ENCODE results near the gene OR6B3.

OR6B3 gene

DNA sequence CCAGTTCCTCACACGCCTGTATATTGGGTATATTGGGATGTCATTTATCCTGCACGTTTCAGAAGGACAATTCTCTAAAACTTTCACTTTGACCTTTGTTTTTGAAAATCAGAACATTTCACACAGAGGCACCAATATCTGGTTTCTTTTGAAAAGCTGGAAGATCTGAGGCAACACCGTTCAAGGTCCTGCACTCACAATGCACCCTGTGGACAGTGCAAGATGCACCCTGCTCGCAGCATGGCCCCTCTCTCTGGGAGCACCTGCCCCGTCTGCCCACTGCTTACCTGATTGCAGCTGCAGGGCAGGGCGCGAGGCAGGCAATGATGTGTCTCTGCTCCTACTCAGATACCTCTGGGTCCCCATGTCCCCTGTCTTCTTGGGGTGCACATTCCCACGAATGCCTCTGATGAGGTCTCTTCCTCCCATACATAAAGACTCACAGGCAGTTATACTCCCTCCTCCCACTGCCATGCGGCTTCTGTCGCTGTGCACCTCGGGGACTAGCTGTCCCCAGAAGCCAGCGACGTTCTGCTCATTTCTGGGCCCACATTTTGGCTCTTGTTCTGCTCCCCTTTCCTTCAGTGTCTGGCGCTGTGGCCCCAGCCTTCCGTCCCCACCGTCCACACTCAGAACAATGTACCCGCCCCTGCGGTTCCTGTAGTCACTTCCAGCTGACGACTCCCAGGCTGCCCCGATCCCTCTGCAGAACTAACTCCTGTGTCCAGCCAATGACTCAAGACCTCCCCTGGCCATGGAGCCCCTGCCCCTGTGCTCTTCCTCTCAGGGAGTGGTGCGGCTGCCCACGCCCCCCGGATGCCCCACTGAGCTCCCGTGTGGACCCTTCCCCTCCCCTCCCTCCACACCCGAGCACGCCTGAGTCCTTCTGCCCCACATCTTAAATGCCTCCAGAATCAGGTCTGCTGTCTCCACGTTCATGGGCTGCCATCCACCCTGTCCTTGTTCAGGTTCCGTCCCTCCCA is at the start of gene OR6B3:
TSS of gene OR6B3 (minus strand) at position 349 of the 983 bp plus-strand sequence.
- in situ Hi-C loops (cut with HindIII; ENCODE audit: low sequenced_read_pairs), result no loop called here

DNA sequence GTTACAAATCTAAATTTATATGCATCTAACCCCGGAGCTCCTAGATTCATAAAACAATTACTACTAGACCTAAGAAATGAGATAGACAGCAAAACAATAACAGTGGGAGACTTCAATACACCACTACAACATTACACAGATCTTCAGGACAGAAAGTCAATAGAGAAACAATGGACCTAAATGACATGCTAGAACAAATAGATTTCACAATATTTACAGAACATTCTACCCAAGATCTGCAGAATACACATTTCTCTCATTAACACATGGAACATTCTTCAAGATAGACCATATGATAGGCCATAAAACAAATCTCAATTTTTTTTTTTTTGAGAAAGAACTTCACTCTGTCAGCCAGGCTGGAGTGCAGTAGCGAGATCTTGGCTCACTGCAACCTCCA is 45.0 kb upstream of the OR6B3 start:
- in situ Hi-C loops (cut with HindIII; ENCODE audit: low sequenced_read_pairs), result no loop called here

- in situ Hi-C loops (cut with HindIII; ENCODE audit: low sequenced_read_pairs), result no loop called here
Measured at GRCh38 chr2:240095556-240096523, 42.5 kb upstream of the OR6B3 start.

DNA sequence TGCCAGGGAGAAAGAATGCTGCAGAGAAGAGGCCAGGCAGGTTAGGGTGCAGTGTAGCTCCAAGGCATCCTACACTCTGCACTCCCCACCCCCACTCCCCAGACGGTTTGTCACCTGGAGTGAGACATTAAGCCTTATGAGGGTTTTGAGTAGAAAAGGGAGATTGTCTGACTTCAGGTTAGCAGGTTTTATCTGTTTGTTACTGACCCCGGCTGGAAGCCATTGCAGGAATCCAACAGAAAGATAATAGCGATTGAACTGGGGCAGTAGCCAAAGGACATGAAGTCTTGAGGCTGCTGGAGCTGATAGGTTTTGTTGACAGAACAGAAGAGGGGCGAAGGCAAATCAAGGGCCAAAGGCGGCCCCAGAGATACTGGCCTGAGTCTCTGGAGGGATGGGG is 36.0 kb upstream of the OR6B3 start:
- in situ Hi-C loops (cut with HindIII; ENCODE audit: low sequenced_read_pairs), result no loop called here

DNA sequence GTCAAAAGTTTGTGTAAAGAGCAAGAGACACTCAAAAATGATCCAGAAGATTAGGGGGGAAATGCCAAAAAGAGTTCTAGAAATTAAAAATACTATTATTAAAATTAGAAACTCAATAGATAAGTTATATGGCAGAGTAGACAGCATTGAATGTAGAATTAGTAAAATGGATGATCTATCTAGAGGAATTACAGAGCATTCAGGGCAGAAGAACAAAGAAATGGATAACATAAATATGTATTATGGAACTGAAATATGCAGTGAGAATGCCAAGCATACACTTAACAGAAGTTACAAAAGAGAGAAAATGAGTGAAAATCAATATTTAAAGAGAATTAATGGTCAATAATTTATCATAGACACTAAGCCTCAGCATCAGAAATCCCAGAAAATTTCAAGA is 33.2 kb upstream of the OR6B3 start:
- in situ Hi-C loops (cut with HindIII; ENCODE audit: low sequenced_read_pairs), result no loop called here

DNA sequence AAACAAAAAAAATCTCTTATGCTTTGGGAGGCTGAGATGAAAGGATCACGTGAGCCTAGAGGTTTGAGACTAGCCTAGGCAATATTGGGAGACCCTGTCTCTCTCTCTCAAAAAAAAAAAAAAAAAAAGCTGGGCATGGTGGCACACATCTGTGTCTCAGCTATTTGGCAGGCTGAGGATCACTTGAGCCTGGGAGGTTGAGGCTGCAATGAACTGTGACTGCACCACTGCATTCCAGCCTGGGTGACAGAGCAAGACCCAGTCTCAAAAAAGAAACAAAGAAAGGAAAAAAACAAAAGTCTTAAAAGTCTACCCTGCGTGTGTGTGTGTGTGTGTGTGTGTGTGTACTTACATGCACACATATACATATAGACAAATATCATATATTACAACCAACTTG is 25.3 kb upstream of the OR6B3 start:
- in situ Hi-C loops (cut with HindIII; ENCODE audit: low sequenced_read_pairs), result no loop called here

- in situ Hi-C loops (cut with HindIII; ENCODE audit: low sequenced_read_pairs), result no loop called here
Measured at GRCh38 chr2:240077442-240077841, 24.1 kb upstream of the OR6B3 start.

DNA sequence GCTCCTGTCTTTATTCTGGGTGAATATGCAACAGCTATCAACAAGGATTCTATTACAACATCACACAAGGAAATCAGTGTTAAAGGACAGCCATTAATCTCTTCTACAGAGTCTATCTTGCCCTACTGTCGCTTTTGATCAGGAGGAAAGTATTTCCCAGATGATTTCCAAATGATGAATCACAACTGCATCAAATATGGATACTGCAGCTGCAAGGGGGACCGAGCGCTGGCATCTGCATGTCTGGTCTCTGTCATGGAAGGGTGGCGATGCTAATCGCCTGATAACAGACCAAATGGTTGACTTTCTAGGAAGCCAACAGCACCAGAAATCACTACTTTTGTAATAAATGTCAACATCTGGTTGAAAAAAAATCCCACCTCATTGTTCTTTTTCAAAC is 21.2 kb upstream of the OR6B3 start:
- in situ Hi-C loops (cut with HindIII; ENCODE audit: low sequenced_read_pairs), result no loop called here

DNA sequence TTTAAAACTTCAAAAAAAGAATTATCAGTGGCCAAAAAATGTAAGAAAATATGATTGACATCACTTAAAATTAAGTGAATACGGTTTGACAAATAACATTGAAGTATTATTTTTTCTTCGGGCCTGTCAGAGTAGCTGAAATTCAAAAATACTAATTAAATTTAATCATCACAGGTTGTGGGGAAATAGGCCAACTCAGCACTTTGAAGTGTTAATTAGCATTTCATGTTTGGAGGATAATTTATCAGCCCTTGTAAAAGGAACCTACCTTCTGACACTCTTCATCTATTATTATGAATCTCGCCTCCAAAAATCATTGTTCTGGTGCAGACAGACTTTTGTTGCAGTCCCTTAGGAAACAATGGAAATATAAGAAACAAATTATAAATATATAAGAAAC is 17.6 kb upstream of the OR6B3 start:
- in situ Hi-C loops (cut with HindIII; ENCODE audit: low sequenced_read_pairs), result no loop called here

GRCh38 chr2:240069829-240070228 is 16.5 kb upstream of the OR6B3 start:
- in situ Hi-C loops (cut with HindIII; ENCODE audit: low sequenced_read_pairs), result no loop called here

DNA sequence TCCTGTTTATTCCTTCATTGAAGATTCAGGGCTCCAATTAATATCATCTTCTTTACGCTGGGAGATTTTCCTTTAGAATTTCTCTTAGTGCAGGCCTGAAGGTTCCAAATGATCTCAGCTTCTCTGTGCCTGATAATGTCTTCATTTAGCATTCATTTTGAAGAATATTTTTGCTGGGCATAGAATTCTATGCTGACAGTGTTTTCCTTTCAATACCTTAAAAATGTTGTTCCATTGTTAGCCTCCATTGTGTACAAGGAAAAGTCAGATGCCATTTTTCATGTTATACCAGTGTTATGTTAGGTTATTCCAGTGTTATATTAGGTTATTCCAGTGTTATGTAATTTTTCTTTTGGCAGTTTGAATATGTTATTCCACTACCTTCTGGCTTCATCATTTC is 14.9 kb upstream of the OR6B3 start:
- in situ Hi-C loops (cut with HindIII; ENCODE audit: low sequenced_read_pairs), result no loop called here

DNA sequence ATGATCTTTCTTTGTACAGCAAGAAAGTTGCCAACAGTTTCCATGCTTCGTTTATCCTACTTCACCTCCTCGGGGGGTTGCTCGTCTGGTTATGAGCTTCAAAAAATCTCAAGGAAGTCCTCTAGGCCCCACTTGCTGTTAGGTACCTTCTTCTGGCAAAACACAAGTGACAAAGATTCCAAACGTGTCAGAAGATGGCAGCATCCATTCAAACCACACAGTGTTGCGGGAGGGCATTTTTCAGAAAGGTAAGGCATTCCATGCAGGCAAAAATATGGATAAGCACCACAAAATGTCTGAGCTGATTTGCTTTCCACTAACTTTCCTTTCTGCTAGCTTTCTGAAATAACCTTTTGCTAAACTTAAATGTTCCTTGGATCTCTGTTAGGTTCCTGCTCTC is 13.2 kb upstream of the OR6B3 start:
- in situ Hi-C loops (cut with HindIII; ENCODE audit: low sequenced_read_pairs), result no loop called here

DNA sequence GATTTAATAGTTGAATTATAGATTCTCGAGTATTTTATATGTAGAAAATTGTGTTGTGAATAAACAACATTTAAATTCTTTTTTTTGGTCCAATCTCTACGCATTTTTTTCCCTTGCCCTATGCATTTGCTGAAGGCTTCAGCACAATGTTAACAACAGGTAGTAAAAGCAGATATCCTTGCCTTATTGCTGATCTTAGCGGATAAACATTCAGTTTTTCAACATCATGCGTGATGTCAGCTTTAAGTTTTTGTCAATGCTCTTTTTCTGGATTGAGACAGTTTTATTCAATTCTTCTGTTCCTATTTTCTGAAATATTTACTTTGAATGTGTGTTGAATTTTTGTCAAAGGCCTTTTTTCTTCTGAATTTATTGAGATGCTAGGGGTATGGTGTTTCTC is 11.6 kb upstream of the OR6B3 start:
- in situ Hi-C loops (cut with HindIII; ENCODE audit: low sequenced_read_pairs), result no loop called here

DNA sequence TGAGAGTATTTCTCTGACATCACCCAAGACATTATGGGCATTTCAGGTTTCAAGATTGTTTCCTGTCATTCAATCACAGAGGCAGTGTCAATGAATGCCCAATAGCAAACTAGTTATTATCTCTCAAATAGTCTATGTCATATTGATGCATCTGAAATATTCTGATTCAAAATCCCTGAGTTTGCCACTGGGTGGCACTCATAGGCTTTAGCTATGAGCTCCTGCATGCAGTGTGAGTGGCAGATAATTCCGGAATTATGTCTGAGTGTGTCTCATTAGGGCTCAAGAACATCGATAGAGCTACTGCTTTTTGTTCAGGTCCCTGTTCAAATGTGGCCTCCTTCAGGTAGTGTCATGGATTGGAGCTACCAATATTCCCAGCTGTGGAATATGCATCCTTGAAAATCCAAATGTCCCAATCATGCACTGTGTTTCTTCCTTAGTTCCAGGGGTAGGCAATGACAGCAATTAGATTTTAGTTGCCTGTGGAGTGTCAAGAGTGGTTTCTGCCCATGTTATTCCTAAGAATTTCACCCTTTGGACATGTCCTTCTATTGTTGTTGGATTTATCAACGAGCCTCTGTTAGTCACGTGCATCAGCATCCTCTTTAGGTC is 7.8 kb upstream of the OR6B3 start:
- in situ Hi-C loops (cut with HindIII; ENCODE audit: low sequenced_read_pairs), result no loop called here

GRCh38 chr2:240056678-240057077 is 3.4 kb upstream of the OR6B3 start:
- in situ Hi-C loops (cut with HindIII; ENCODE audit: low sequenced_read_pairs), result no loop called here

DNA sequence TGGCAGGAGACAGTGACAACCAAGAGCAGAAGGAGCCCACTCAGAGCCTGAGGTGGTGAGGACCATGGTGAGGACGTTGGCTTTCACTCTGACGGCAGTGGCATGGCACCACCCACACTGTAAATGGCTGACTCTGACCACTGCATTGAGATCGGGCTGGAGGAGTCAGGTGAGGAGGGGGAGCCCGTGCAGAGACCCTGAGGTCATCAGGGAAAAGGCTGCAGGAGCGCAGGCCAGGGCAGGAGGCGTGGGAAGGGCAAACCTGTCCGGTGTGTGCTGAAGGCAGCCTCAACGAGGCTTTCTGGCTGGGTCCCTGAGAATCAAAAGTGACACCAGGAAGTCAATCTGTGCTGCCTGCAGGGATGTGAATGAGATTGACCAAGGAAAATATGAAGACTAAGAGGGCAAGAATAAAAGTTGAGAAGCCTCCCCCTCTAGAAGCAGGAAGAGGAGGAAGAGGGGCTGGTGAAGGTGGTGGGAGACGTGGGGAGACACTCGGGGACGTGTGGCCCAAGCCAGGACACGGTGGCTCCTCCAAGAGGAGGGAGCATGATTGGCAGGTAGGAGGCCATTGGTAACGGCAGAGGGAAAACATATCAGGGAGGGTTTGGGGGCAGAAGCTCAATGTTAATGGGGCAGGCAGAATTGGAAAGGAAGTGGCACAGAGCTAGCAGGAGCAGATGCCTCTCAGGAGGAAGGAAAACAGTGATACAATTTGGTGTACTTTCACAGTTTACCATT is 2.0 kb upstream of the OR6B3 start:
- in situ Hi-C loops (cut with HindIII; ENCODE audit: low sequenced_read_pairs), result no loop called here

DNA sequence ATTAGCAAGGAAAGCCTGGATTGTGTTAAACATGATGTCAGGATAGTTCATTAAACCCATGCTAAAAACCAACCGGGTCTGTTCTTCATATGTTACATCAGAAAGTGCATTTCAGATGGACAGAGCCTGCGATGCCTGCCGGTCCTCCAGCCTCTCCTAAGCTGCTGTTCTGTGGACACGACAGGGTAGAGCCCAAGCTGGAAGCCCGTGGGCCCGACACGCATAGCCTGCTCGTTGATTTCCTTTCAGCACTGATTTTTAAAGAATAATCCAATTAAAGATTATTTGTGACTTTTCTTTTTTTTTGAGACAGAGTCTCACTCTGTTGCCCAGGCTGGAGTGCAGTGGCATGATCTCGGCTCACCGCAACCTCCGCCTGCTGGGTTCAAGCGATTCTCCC is 797 bp downstream of the OR6B3 start:
- in situ Hi-C loops (cut with HindIII; ENCODE audit: low sequenced_read_pairs), result no loop called here

DNA sequence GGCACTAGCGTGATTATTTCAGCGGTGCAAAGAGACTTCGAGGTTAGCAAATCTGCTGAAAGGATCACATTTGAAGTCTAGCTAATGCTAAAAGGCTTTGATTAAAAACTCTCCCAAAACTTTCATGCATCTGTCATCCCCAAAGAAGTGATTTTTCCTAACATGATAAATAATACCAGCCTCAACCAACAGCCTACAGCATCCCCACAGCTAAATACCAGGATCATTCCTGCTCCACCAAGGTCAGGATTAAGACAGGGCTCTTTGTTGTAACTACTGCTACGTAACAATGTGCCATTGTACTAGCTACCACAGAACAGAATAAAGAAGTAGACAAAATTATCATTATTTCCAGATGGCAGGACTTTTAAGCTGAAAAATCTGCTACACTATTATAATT is 1.6 kb downstream of the OR6B3 start:
- in situ Hi-C loops (cut with HindIII; ENCODE audit: low sequenced_read_pairs), result no loop called here

GRCh38 chr2:240050278-240050677 is 3.0 kb downstream of the OR6B3 start:
- in situ Hi-C loops (cut with HindIII; ENCODE audit: low sequenced_read_pairs), result no loop called here

DNA sequence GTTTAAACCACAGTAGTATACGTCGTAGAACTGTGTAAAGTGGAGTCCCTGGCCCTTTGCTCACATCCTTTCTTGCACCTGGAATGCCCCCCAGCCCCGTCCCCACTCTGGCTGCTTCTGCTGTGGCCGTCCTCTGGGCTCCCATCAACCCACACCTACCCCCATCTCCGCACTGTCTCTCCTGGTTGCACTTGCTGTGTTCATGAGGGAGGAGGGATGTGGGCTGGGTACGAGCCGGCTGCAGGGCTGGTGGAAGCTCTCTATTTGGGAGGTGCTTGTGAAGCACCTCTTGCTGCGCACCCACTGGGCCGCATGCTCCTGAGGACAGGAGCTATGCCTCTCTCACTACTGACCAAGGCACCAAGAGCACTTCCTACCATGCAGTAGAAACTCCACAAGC is 5.1 kb downstream of the OR6B3 start:
- in situ Hi-C loops (cut with HindIII; ENCODE audit: low sequenced_read_pairs), result no loop called here

- in situ Hi-C loops (cut with HindIII; ENCODE audit: low sequenced_read_pairs), result no loop called here
Measured at GRCh38 chr2:240045098-240045497, 8.2 kb downstream of the OR6B3 start.

All from DLD1 (cell line).